K562 (cell line): Measurements from ENCODE around the gene FRG2. TPM values are rescaled to one million over a fixed set of nuclear protein-coding genes. Genes with fewer than 3 reads are reported as not detected.
"Not testable (repeated sequence)": the region's sequence is repeated elsewhere in the genome, so short reads cannot be mapped to it uniquely, and the experiment has no call there.

Source experiments
- ATAC-seq: fragments of 200-7000 bp; cut with Tn5 transposase; 3 replicates; pipeline ENCODE4 v1.9.1; 2020; ENCODE audit warnings: moderate library complexity
- BruUV-seq: library from RNA; stranded (reverse); fragments of 400-500 nt; replicated peaks from 2 replicates; lab custom pipeline; 2021; lab: Mats Ljungman, UMichigan
- CTCF ChIA-PET: fragments of 300-600 bp; formaldehyde crosslinking; extraction: SDS; loops from one replicate; lab custom pipeline; 2021; ENCODE audit warnings: low intra/inter-chr PET ratio; lab: Yijun Ruan, JAX
- POLR2A ChIA-PET: fragments of 300-600, 350-650 bp; sonication (Branson Sonifier 250); formaldehyde crosslinking; extraction: SDS; loops from one replicate; lab custom pipeline; 2021; ENCODE audit warnings: antibody characterized with exemption, inconsistent platforms; lab: Yijun Ruan, JAX
- DNase-seq, 4 experiments: peaks; one replicate each; pipeline versions ENCODE4 v3.0.0 to v3.0.0-alpha.2; 2011 to 2018; ENCODE audit warnings: low spot score in 3 of 4, mixed read lengths in 3 of 4; ENCODE audit errors: extremely low read depth in 1 of 4
- FAIRE-seq: peaks from 2 replicates; lab custom pipeline; 2011; peaks lifted over from hg19 to GRCh38; lab: Jason Lieb, UNC
- H2AFZ ChIP-seq: 2 replicates; pipeline ENCODE4 v1.6.0; 2011; ENCODE audit warnings: low read depth, low read length, control low read depth, inconsistent platforms
- H3K27ac ChIP-seq: fragments of 200-600 bp; 3 replicates; pipeline ENCODE4 v1.8.0; 2011; ENCODE audit warnings: low read depth, mild to moderate bottlenecking, control low read depth, inconsistent platforms, low read length, moderate library complexity, mixed read lengths; ENCODE audit errors: extremely low read depth
- H3K27me3 ChIP-seq, 2 experiments: fragments of 300-600 bp in 1 of 2; 2 replicates in 1 of 2; 3 replicates in 1 of 2; pipeline versions ENCODE4 v1.6.0 to v1.8.0; 2011; ENCODE audit warnings: inconsistent platforms in 2 of 2, low read length in 2 of 2, mild to moderate bottlenecking in 1 of 2, mixed read lengths in 1 of 2, moderate library complexity in 1 of 2; ENCODE audit not compliant: control insufficient read depth in 2 of 2, insufficient read depth in 2 of 2
- H3K36me3 ChIP-seq: fragments of 300-600 bp; 3 replicates; pipeline ENCODE4 v1.8.0; 2011; ENCODE audit warnings: mild to moderate bottlenecking, low read length, inconsistent platforms; ENCODE audit not compliant: control insufficient read depth, insufficient read depth
- H3K4me1 ChIP-seq, 2 experiments: fragments of 200-600 bp in 1 of 2; replicated peaks in 1 of 2; 2 replicates in 1 of 2; 3 replicates in 1 of 2; pipeline versions ENCODE4 v1.5.1 to v1.8.0; 2011; ENCODE audit warnings: inconsistent platforms in 2 of 2, low read length in 2 of 2, mild to moderate bottlenecking in 1 of 2, mixed read lengths in 1 of 2, moderate library complexity in 1 of 2; ENCODE audit not compliant: control insufficient read depth in 2 of 2, insufficient read depth in 2 of 2
- H3K4me2 ChIP-seq: 2 replicates; pipeline ENCODE4 v1.6.1; 2011; ENCODE audit warnings: low read length, control low read depth, inconsistent platforms, mixed read lengths; ENCODE audit not compliant: insufficient read depth
- H3K4me3 ChIP-seq: fragments of 200-600 bp; sonication (generic), shearing (Covaris generic); 2 replicates; pipeline ENCODE4 v1.5.1; 2016; ENCODE audit warnings: control low read depth, inconsistent platforms
- H3K79me2 ChIP-seq: fragments of 200-600 bp; 3 replicates; pipeline ENCODE4 v1.8.0; 2011; ENCODE audit warnings: low read length, inconsistent platforms; ENCODE audit not compliant: control insufficient read depth, insufficient read depth
- H3K9ac ChIP-seq, 2 experiments: 2 replicates each; pipeline versions ENCODE4 v1.6.0 to v1.6.1; 2011; ENCODE audit warnings: low read depth in 2 of 2, low read length in 2 of 2, control low read depth in 1 of 2, inconsistent platforms in 1 of 2, mild to moderate bottlenecking in 1 of 2, mixed read lengths in 1 of 2; ENCODE audit not compliant: insufficient read depth in 1 of 2
- H3K9me1 ChIP-seq: one replicate; pipeline ENCODE4 v1.6.0; 2011; ENCODE audit warnings: inconsistent platforms, mild to moderate bottlenecking, low read length, moderate library complexity; ENCODE audit not compliant: control insufficient read depth, insufficient read depth
- H3K9me3 ChIP-seq: replicated peaks from 2 replicates; pipeline ENCODE4 v1.5.1; 2011; ENCODE audit warnings: low read depth, low read length, inconsistent platforms; ENCODE audit not compliant: control insufficient read depth, insufficient read depth
- H4K20me1 ChIP-seq: replicated peaks from 2 replicates; pipeline ENCODE4 v1.6.1; 2011; ENCODE audit warnings: low read length, inconsistent platforms, mixed read lengths; ENCODE audit not compliant: control insufficient read depth, insufficient read depth
- NRF1 ChIP-seq, 2 experiments: fragments of 450-650 bp; IDR thresholded peaks in 1 of 2; conservative IDR thresholded peaks in 1 of 2; 2 replicates each; pipeline ENCODE4 v1.6.1; 2014; ENCODE audit warnings: mild to moderate bottlenecking in 2 of 2
- SNRNP70 ChIP-seq: fragments of 200-400 bp; formaldehyde crosslinking; optimal IDR thresholded peaks from 2 replicates; pipeline ENCODE3; 2017; ENCODE audit warnings: low read depth, low read length
- ZBTB2 ChIP-seq: fragments of 450-650 bp; IDR thresholded peaks from 2 replicates; pipeline ENCODE4 v1.6.1; 2016; ENCODE audit warnings: antibody characterized with exemption
- WGBS: fragments of 100-300 bp; shearing (Covaris generic); methylation state at CpG from one replicate; pipeline ENCODE4 v1.1.6; 2016; ENCODE audit warnings: low coverage, mixed read lengths; ENCODE audit not compliant: insufficient coverage; ENCODE audit errors: missing lambda C conversion rate; 5-methylcytosine and 5-hydroxymethylcytosine counted together
- in situ Hi-C: fragments of 300-500 bp; cut with MboI; formaldehyde crosslinking; loops from 4 replicates; pipeline ENCODE4 v1.15.0; 2018; ENCODE audit warnings: inconsistent platforms, mixed read lengths
- intact Hi-C: fragments of 100-400 bp; cut with micrococcal nuclease; formaldehyde crosslinking; loops from 2 replicates; pipeline ENCODE4 v1.14.2; 2022
- polyA plus RNA-seq, 8 experiments: library from polyadenylated mRNA; depleted of rRNA in 4 of 8; stranded (reverse) in 5 of 8; unstranded in 3 of 8; fragments of >200 nt; fragmentation: Nextera tagmentation in 2 of 8; fragmentation: Illumina TruSeq in 1 of 8; extraction: Ambion mirVana in 2 of 8; extraction: Trizol in 1 of 8; gene quantifications; 2 replicates each; pipeline versions ENCODE4 v1.2.1 to v1.2.3, GENCODE V29; 2011 to 2014; ENCODE audit warnings: inconsistent platforms in 1 of 8, missing spikeins in 1 of 8
- total RNA-seq, 7 experiments: library from RNA; depleted of rRNA in 6 of 7; stranded (reverse); fragments of >200 nt in 6 of 7; fragmentation: Illumina TruSeq in 2 of 7; extraction: Trizol in 2 of 7; gene quantifications; 2 replicates each; pipeline versions ENCODE4 v1.2.1 to v1.2.3, GENCODE V29; 2011 to 2021; ENCODE audit warnings: low replicate concordance in 1 of 7

Gene FRG2
- total and polyA plus RNA-seq, 9 of the 15 experiments (the other 6 are each of a cell fraction or from before 2014, with no cell fraction given): 0.07 to 0.13 (median 0.10) TPM; not detected in 5

GRCh38 chr4:190020790-190021717, 6.0 kb downstream of the FRG2 start:
- Histone ChIP-seq H3K9ac (no peak overlapping the region; a peak in 1 of 4 replicates), H4K20me1 (no peaks in the 10 kb centered on the region), H3K9me3 (no peaks in the 10 kb centered on the region), H2AFZ (no peak overlapping the region), H3K4me2 (no peak overlapping the region), H3K36me3 (no peaks in the 10 kb centered on the region), H3K9me1 (no peaks in the 10 kb centered on the region), H3K4me1 (peaks cover 0 to 16% of the 10 kb centered on the region in 2 experiments; a peak in 2 of 5 replicates)
- intact Hi-C loops: no loop called here
- WGBS: 6% methylated on average over 35 of the region's 55 CpGs
- ATAC-seq (peak; percentile 46), FAIRE-seq (no peak), DNase-seq (peak; percentile 34 to 56 (median 50))
- POLR2A ChIA-PET: no interaction called here
- in situ Hi-C loops: no loop called here
- CTCF ChIA-PET: no interaction called here
- BruUV-seq: no TSS peak
- TF ChIP-seq SNRNP70 (no peak), ZBTB2 (peak; percentile 74; the same call in 1 of the 2 replicates), NRF1 (conservative IDR thresholded peaks at IDR 0.05 in 1 of 2, IDR thresholded peaks at IDR 0.05 in 1 of 2) (peak; percentile 89 to 90)
- TF ChIP-seq, all 486 proteins: peak for 2
- Histone ChIP-seq H3K27ac (no peak overlapping the region), H3K79me2 (no peaks in the 10 kb centered on the region), H3K27me3 (peaks cover 0 to 22% of the 10 kb centered on the region in 2 experiments; a peak in 3 of 5 replicates), H3K4me3 (no peak overlapping the region)

DNA sequence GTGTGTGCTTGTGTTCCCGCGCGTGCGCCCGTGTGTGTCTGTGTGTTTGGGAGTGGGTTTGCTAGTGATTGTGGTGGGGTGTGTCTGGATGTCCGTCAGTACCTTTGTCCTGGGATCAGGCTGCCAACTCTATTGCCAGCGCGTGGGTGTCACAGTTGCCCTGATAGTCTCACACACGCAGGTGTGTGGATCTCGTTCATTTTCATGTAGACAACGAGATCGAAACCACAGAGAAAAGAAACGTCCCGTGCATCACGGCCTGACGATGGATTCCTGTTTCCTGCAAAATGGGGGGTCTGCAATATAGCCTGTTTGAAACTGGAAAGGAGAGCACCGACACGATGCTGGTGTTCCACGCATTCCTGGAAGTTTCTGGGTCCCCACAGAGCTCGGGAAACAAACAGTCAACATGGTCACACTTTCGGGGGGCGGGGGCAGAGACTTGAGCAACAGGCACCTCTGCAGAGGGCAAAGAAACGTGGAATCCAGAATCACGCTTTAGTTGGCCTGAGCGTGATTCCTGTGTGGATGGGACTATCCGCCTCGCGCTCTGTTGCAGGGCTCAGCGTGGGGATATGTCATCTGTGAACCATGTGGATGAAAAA, 7.1 kb downstream of the FRG2 start:
- intact Hi-C loops: not testable (repeated sequence)

More for the DNA sequence above, 7.1 kb downstream of the FRG2 start:
- H3K79me2 ChIP-seq, POLR2A ChIA-PET, H4K20me1 ChIP-seq, H3K4me3 ChIP-seq, in situ Hi-C loops, FAIRE-seq, H2AFZ ChIP-seq, H3K27ac ChIP-seq, DNase-seq, H3K9me3 ChIP-seq, ATAC-seq, H3K9me1 ChIP-seq, BruUV-seq, H3K9ac ChIP-seq, H3K36me3 ChIP-seq, H3K4me2 ChIP-seq, CTCF ChIA-PET: not testable (repeated sequence)
- 9% methylated on average over 26 of the region's 29 CpGs for WGBS
- peaks cover 0 to 22% of the 10 kb centered on the region in 2 experiments; a peak in 3 of 5 replicates for H3K27me3 ChIP-seq
- peaks cover 0 to 21% of the 10 kb centered on the region in 2 experiments; a peak in 2 of 5 replicates for H3K4me1 ChIP-seq
